GM23338 (cell line): ENCODE results near the gene FAM78B. TPM values are rescaled to one million over a fixed set of nuclear protein-coding genes. Genes with fewer than 3 reads are reported as not detected.

ENCODE experiments used
- ATAC-seq: fragments of 200-7000 bp; cut with Tn5 transposase; 3 replicates; pipeline ENCODE4 v1.9.1; 2020
- DNase-seq: peaks from one replicate; pipeline ENCODE4 v3.0.0-alpha.2; 2015; ENCODE audit warnings: low spot score
- H2AFZ ChIP-seq: fragments of 200-600 bp; sonication (generic); 2 replicates; pipeline ENCODE4 v1.8.0; 2016; ENCODE audit warnings: antibody characterized with exemption, mild to moderate bottlenecking, moderate library complexity
- H3F3A ChIP-seq: fragments of 200-600 bp; sonication (generic); replicated peaks from 2 replicates; pipeline ENCODE4 v1.8.0; 2017; ENCODE audit warnings: antibody characterized with exemption, mixed run types, low read depth
- H3K27ac ChIP-seq: fragments of 200-600 bp; sonication (generic); 2 replicates; pipeline ENCODE4 v1.6.1; 2016; ENCODE audit warnings: low read depth
- H3K27me3 ChIP-seq: fragments of 200-600 bp; sonication (generic); 2 replicates; pipeline ENCODE4 v1.8.0; 2016; ENCODE audit warnings: mild to moderate bottlenecking, mixed run types, moderate library complexity; ENCODE audit not compliant: insufficient read depth
- H3K36me3 ChIP-seq: fragments of 200-600 bp; sonication (generic); 2 replicates; pipeline ENCODE4 v1.8.0; 2016; ENCODE audit warnings: mild to moderate bottlenecking; ENCODE audit not compliant: insufficient read depth
- H3K4me1 ChIP-seq: fragments of 200-600 bp; sonication (generic); 2 replicates; pipeline ENCODE4 v1.8.0; 2016; ENCODE audit warnings: mild to moderate bottlenecking, moderate library complexity; ENCODE audit not compliant: insufficient read depth
- H3K4me2 ChIP-seq: fragments of 200-600 bp; sonication (generic); 2 replicates; pipeline ENCODE4 v1.7.1; 2017; ENCODE audit warnings: mixed run types
- H3K4me3 ChIP-seq: fragments of 200-600 bp; sonication (generic); 2 replicates; pipeline ENCODE4 v1.6.1; 2016; ENCODE audit warnings: mixed run types
- H3K79me2 ChIP-seq: fragments of 200-600 bp; sonication (generic); replicated peaks from 2 replicates; pipeline ENCODE4 v1.8.0; 2017; ENCODE audit warnings: mild to moderate bottlenecking; ENCODE audit not compliant: insufficient read depth
- H3K9me2 ChIP-seq: fragments of 200-600 bp; sonication (generic); 2 replicates; pipeline ENCODE4 v1.8.0; 2017; ENCODE audit not compliant: insufficient read depth
- H4K20me1 ChIP-seq: fragments of 200-600 bp; sonication (generic); replicated peaks from 2 replicates; pipeline ENCODE4 v1.8.0; 2017; ENCODE audit warnings: mild to moderate bottlenecking; ENCODE audit not compliant: insufficient read depth
- H3K27ac Mint-ChIP-seq: 2 replicates; pipeline ENCODE4 v1.8.0; 2020; ENCODE audit warnings: inconsistent platforms, mild to moderate bottlenecking, moderate library complexity, mixed read lengths
- H3K27me3 Mint-ChIP-seq: 3 replicates; pipeline ENCODE4 v1.8.0; 2022; ENCODE audit warnings: low read depth, mild to moderate bottlenecking, moderate library complexity, mixed read lengths, inconsistent platforms; ENCODE audit not compliant: insufficient read depth, poor library complexity
- H3K36me3 Mint-ChIP-seq: 3 replicates; pipeline ENCODE4 v1.8.0; 2021; ENCODE audit warnings: low read depth, mild to moderate bottlenecking, inconsistent platforms, moderate library complexity, mixed read lengths
- H3K4me1 Mint-ChIP-seq: 3 replicates; pipeline ENCODE4 v1.8.0; 2020; ENCODE audit warnings: mild to moderate bottlenecking, inconsistent platforms, mixed read lengths
- H3K4me3 Mint-ChIP-seq: 3 replicates; pipeline ENCODE4 v1.8.0; 2021; ENCODE audit warnings: moderate library complexity, mild to moderate bottlenecking, inconsistent platforms, mixed read lengths
- H3K9me3 Mint-ChIP-seq: 3 replicates; pipeline ENCODE4 v1.8.0; 2020; ENCODE audit warnings: moderate library complexity, mild to moderate bottlenecking, inconsistent platforms, mixed read lengths
- CREB1 ChIP-seq: fragments of 250-450 bp; sonication (Bioruptor Pico); IDR thresholded peaks from 2 replicates; pipeline ENCODE4 v1.5.0; 2020; ENCODE audit warnings: low read depth, mild to moderate bottlenecking, moderate library complexity
- CTCF ChIP-seq, 2 experiments: fragments of 200-600 bp in 1 of 2; sonication (generic) in 1 of 2; conservative IDR thresholded peaks; 2 replicates each; pipeline versions ENCODE4 v1.5.1 to v1.6.1; 2016 to 2017; ENCODE audit warnings: antibody characterized with exemption in 2 of 2, low read depth in 2 of 2, mild to moderate bottlenecking in 2 of 2, moderate library complexity in 1 of 2
- ETS1 ChIP-seq: IDR thresholded peaks from 2 replicates; pipeline ENCODE4 v1.6.1; 2016; ENCODE audit warnings: antibody characterized with exemption
- EZH2phosphoT487 ChIP-seq: fragments of 200-600 bp; sonication (generic); IDR thresholded peaks from one replicate; pipeline ENCODE4 v1.8.1; 2018; ENCODE audit warnings: antibody characterized with exemption; ENCODE audit not compliant: unreplicated experiment
- NANOG ChIP-seq: IDR thresholded peaks from 2 replicates; pipeline ENCODE4 v1.6.1; 2016; ENCODE audit warnings: antibody characterized with exemption, borderline replicate concordance
- POLR2AphosphoS5 ChIP-seq: IDR thresholded peaks from 2 replicates; pipeline ENCODE4 v1.6.1; 2016; ENCODE audit warnings: antibody characterized with exemption, low read depth
- REST ChIP-seq: IDR thresholded peaks from one replicate; pipeline ENCODE4 v1.6.1; 2018; ENCODE audit warnings: antibody characterized with exemption; ENCODE audit not compliant: unreplicated experiment
- ZNF331 ChIP-seq: fragments of 250-450 bp; sonication (Bioruptor Pico); IDR thresholded peaks from 2 replicates; pipeline ENCODE4 v1.5.0; 2020; ENCODE audit warnings: low read depth, mild to moderate bottlenecking, moderate library complexity
- polyA plus RNA-seq: library from polyadenylated mRNA; unstranded; fragments of >200 nt; fragmentation: Nextera tagmentation; extraction: Ambion mirVana; gene quantifications from 2 replicates; pipeline ENCODE4 v1.2.1, GENCODE V29; 2016
- total RNA-seq: library from RNA; depleted of rRNA; stranded (reverse); fragments of >200 nt; shearing (Covaris generic); gene quantifications from 2 replicates; pipeline ENCODE4 v1.2.3, GENCODE V29; 2014

Gene FAM78B
- total and polyA plus RNA-seq, 2 experiments from 2014 or later, result 1.6 to 4.6 TPM

GRCh38 chr1:166185526-166185925, 18.7 kb upstream of the FAM78B start (continued):
- TF ChIP-seq REST (no peak), CTCF (conservative IDR thresholded peaks at IDR 0.05; ENCODE audit: low read depth in 2 of 2) (no peak), POLR2AphosphoS5 (no peak), ZNF331 (CRISPR knock-in tag) (no peak)

- Histone ChIP-seq H3K27me3 (no peaks in the 10 kb centered on the region), H3K36me3 (no peaks in the 10 kb centered on the region), H3K4me3 (no peak overlapping the region), H4K20me1 (no peaks in the 10 kb centered on the region), H3K4me1 (peaks cover 18% of the 10 kb centered on the region; the same call in 1 of the 2 replicates), H3K27ac (no peak overlapping the region), H3K4me2 (no peak overlapping the region), H2AFZ (peak overlapping the region; percentile 80; the same call in 1 of the 2 replicates), H3K9me2 (0 out of 2 replicates have a peak, but pooled peaks cover 9% of the 10 kb centered on the region), H3F3A (no peaks in the 10 kb centered on the region), H3K79me2 (no peaks in the 10 kb centered on the region)
- DNase-seq (no peak), ATAC-seq (no peak)
- no peaks in the 10 kb centered on the region for H3K36me3 Mint-ChIP-seq
- H3K4me3 Mint-ChIP-seq, result no peak overlapping the region
- TF ChIP-seq CTCF (conservative IDR thresholded peaks at IDR 0.05; ENCODE audit: low read depth in 2 of 2) (no peak), ZNF331 (CRISPR knock-in tag) (no peak), POLR2AphosphoS5 (no peak), CREB1 (CRISPR knock-in tag) (no peak), NANOG (no peak), REST (no peak), ETS1 (no peak), EZH2phosphoT487 (no peak)
- no peak overlapping the region for H3K27ac Mint-ChIP-seq
- H3K9me3 Mint-ChIP-seq, result no peaks in the 10 kb centered on the region
- no peaks in the 10 kb centered on the region for H3K27me3 Mint-ChIP-seq
- peaks cover 15% of the 10 kb centered on the region for H3K4me1 Mint-ChIP-seq
These were observed 18.1 kb upstream of the FAM78B start for GRCh38 chr1:166184897-166185296.
